ENCODE measurements around the gene GEMIN7.

Gene GEMIN7

DNA sequence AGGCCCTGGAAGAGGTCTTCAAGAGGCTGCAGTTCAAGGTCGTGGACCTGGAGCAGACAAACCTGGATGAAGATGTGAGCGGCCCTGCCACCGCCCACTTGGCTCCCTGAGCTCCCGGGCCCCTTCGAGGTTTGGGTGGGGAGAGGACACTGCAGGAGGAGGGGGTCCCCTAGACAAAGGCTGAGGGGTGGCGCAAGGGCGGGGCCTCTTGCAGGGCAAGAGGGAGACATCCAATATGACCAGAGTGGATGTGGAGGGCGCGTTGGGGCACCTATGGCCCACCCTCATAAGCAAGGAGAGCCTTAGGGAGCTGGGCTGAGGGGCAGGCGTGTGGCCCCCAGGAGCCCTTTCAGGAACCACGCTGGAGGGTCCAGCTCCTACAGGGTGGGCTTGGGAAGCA, 61.5 kb downstream of the GEMIN7 start:
- H3K4me1 ChIP-seq (ENCODE audit: control insufficient read depth, low read depth, low read length) = peaks cover 8% of the 10 kb centered on the region
- no peak overlapping the region for H3K4me3 ChIP-seq (ENCODE audit: low read length)
- no peak overlapping the region for H3K9ac ChIP-seq (ENCODE audit: low read length)
- H3K9me3 ChIP-seq (ENCODE audit: control insufficient read depth, low read depth, low read length) = no peaks in the 10 kb centered on the region
- H3K27me3 ChIP-seq (ENCODE audit: control insufficient read depth, insufficient read depth, low read length) = no peaks in the 10 kb centered on the region
- peaks cover 4% of the 10 kb centered on the region for H3K36me3 ChIP-seq (ENCODE audit: control insufficient read depth, low read depth, low read length)
- H3K27ac ChIP-seq (ENCODE audit: low read length) = no peak overlapping the region

Measured in iPS-18a (cell line).